ENCODE data around the gene PARVB.

The PARVB gene

DNA sequence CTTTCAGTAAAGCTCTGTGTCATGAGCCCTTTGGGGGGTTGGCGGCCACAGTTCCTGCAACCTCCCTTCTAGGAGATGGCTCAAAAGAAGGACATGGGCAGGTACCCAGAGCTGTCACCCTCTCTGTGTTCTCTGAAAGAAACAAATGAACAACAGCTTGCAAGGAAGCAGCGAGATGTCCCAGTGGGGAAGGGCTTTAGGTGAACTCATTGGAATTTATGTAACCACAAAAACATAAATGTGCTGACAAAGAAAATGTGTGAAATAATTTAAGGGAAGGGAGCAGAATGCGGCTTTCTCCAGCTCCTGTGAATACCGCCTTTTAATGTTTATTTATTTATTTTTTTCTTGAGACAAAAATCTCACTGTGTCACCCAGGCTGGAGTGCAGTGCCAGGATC lies 159.9 kb downstream of the PARVB start:
- DNase-seq (ENCODE audit: low read depth): no peak

DNA sequence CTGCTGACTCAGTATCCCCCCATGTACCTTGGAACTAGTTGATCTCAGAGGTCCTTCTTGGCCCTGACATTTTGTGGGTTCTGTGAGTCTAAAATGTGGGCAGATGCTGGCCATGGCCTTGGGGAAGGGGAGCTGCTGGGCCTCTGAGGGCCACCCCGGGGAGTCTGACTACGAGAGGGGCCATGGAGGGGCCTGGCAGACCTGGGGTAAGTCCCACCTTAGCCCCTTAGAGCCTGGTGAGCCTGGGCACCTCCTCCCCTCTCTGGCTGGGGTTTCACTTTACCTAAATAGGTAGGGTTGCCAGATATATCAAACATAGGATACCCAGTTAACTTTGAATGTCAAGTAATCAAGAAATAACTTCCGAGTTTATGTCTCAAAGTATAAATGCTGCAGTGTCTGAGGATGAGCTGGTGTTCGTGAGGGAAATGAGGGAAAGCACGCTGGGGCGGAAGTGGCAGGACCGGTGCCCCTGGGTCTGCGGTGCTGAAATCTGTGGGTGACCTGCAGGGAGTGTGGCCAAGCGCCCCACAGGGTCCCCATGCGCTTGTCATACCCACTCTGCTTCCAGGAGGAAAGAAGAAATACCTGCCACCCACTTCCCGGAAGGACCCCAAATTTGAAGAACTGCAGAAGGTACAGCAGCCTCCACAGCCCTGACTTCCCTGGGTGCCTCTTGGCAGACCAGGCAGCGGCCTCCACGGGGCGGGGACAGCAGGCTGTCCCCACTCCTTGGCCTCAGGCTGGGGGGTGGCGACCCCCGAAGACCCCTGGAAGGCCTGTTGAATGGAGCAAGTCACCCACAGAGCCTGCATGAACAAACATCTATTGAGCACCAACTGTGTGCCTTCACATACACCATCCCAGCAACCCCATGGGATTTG lies 161.4 kb downstream of the PARVB start:
- DNase-seq (ENCODE audit: low read depth): no peak

DNA sequence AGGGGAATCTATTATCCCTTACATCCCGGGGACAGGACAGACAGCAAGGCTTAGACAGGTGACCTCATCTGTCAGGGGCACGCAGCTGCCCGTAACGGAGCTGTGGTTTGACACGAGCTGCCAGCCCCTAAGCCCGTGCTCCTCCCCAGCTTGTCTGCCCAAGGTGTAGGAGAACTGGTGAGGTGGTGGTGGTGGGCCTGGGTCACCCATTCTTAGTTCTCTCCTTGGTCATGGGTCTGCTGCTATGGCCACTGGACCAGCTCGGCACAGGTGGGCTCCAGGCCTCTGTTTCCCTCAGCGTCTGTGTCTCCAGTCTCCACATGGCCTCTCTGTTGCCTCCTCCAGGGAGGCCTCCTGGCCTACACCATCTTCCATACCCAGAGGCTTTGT lies 162.0 kb downstream of the PARVB start:
- DNase-seq (ENCODE audit: low read depth): no peak

DNA sequence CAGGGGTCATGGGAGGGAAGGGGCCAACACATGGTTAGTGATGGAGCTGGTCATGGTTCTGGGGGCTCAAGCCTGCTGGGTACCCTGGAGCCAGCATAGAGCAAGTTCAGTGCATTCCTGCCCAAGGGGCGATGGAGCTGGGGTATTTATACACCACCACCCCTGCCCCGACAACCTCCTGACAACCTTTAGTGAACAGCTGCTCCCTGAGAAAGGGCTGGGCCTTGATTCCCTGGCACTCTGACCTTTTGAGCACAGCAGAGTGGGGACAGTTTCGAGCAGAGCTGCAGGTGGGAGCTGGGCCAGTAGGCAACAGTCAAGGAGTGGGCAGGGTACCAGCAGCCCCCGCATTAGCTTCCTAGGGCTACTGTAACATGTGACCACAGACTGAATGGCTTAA lies 162.6 kb downstream of the PARVB start:
- DNase-seq (ENCODE audit: low read depth): no peak

DNA sequence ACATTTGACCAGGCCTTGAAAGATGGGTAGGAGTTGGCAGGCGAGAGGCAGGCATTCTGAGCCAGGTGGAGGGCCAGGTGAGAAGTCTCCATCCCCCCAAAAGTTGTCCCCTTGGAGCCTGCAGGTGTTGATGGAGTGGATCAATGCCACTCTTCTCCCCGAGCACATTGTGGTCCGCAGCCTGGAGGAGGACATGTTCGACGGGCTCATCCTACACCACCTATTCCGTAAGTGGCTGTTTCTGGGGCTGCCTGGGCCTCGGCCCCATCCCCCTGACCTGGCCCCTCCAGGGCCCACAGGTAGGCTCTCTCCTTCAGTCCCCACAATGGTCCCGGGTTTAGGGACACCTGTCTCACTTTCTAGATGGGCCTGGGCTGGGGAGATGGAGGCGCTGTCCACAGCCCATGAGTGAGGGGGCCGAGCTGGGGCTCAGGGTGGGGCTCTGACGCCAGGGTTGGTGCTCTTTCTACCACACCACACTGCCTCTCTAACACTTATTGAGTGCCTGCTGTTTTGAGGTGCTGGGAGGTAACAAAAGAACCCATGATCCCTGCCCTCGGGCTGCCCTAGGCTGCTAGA lies 163.6 kb downstream of the PARVB start:
- DNase-seq (ENCODE audit: low read depth): no peak

DNA sequence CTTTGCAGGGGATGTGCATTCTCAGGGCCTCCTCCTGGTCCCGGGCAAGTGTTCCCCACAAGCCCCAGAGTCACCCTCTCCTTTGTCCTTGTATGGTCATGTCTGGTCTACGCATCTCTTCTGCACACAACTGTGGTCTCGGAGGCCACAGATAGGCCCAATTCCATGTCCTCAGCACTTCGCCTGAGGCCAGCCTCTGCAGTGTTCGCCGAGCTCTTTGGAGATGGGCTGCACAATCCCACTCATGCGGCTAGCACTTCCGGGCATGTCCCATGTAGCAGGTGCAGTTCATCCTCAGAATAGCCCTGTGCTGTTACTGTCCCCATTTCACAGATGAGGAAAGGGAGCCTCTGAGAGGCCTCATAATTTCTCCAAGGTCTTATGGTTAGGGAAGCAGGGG lies 164.2 kb downstream of the PARVB start:
- no peak for DNase-seq (ENCODE audit: low read depth)

DNA sequence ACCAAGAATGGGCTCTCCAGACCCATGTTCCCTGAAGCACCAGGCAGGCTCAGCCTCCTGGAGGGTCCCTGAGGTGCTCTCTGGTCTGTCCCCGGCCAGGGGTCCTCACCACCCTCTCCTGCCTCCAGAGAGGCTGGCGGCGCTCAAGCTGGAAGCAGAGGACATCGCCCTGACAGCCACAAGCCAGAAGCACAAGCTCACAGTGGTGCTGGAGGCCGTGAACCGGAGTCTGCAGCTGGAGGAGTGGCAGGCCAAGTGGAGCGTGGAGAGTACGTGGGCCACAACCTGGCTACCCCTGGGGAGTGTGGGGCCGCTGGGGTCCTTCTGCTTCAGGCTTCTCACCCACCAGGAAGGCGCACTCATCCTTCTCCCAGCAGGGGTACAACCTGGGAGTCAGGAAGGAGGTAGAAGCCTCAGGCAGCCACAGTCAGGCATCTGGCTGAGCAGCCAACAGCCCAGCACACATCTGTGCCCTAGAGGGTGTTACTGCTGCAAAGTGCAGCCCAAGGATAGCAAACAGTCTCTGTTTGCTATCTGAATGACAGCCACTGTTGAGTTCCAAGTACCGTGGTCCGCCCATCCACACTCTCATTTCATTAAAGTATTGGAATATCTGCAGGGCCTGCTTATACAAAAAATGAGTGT lies 165.0 kb downstream of the PARVB start:
- no peak for DNase-seq (ENCODE audit: low read depth)

DNA sequence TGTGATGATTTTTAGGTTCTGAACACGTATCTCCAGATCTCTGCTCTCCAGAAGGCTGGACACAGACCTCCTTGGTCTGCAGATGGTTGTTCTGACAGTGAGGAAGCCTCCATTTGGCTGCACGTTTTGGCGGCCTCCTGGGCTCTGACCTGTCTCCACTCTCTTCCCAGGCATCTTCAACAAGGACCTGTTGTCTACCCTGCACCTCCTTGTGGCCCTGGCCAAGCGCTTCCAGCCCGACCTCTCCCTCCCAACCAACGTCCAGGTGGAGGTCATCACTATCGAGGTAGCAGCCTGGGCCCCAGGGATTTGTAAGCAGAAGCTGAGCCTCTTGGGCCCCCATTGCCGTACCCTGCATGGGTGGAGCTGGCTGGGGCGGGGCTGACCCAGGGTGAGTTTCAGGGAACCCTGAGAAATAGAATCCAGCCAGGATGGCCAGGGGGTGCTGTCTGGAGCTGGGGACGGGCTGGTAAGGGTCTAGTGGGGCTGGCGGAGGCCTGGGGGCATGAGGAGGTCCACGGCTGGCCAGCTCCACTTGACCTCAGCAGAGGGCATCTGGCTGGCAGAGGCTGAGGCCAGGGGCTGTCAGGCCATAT lies 166.4 kb downstream of the PARVB start:
- no peak for DNase-seq (ENCODE audit: low read depth)

DNA sequence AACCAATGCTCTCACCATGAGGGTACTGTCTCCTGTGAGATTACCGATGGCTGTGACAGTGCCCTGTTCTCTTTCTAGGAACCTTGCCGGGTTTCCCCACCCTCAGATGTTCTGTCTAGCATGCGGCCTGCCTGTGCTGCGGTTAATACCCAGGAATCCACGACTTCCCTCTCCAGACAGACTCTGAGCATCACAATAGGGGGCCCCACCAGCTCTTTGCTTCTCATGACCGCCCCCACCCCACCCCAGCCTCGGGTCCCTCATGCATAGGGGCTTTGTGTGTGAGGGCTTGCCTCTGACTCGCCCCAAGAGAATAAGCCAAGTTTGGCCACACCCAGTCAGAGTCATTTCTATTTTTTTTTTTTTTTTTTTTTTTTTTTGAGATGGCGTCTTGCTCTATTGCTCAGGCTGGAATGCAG lies 166.9 kb downstream of the PARVB start:
- DNase-seq (ENCODE audit: low read depth): no peak

DNA sequence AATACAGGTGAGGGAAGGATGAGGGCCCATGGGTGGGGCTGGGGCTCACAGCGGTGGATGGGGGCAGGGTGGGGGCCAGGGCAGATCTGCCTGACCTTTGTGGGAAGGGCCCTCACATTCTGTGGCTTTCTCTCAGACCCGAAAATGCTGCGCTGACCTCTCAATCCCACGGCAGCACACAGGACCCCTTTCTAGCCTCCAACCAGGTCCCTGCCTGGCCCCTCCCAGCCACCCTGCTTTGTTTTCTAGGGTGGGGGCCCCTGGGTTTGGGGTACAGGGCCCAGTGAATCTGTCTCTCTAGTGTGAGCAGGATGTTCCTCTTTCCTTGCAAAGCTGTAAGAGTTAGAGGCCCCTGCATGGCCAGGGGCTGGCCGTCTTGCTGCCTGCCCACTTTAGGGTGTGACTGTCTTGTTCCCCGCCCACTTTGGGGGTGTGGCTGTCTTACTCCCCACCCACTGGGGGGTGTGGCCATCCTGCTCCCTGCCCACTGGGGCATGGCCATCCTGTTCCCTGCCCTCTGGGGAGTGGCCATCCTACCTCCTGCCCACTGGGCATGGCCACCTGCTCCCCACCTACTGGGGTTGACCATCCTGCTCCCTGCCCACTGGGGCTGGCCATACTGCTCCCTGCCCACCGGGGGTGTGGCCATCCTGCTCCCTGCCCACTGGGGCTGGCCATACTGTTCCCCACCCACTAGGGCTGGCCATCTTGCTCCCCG lies 168.2 kb downstream of the PARVB start:
- peak; percentile 10 for DNase-seq (ENCODE audit: low read depth)

DNA sequence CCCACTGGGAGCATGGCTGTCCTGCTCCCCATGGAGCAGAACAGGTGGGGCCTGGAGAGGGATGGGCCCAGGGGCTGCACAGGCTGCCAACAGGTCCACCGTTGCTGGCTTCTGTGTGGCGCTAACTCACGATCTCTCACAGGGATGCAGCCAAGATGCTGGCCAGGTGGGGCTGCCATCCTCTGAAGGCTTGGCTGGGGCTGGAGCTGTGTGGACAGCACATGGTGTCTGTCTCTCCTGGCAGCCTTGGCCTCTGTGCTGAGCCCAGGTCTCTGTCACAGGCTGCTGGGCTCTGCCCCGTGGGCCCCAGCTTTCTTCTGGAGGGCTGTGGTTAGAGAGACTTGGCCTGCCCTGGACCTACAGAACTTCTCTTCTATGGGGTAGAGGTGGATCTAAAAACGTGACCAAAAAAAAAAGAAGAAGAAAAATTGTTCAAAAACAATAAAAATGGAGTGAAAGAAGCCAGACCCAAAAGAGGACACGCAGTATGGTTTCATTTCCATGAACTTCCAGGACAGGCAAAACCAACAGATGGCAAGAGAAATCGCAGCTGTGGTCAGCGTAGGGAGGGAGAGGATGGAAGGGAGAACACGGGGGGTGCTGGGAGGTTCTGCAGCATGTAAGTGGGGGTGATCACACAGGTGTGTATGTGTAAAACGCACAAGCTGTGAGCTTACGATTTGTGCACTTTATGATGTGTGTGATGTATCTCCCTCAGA lies 168.9 kb downstream of the PARVB start:
- DNase-seq (ENCODE audit: low read depth): no peak

DNA sequence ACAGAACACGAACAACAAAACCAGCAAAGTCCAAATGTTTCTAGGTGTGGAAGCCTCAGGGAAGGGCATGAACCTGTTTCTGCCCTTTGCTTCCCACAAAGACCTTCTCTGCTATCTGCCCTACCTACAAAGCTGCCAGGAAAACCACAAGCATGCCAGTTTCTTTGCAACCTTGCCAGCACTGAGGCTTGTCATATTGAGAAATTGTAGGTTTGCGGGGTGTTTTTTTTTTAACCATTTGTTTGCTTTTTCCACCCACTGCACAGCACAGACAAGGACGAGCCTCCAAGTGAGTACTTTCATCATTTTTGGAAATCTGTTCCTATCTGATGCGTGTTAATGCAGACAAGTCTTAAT lies 169.4 kb downstream of the PARVB start:
- no peak for DNase-seq (ENCODE audit: low read depth)

DNA sequence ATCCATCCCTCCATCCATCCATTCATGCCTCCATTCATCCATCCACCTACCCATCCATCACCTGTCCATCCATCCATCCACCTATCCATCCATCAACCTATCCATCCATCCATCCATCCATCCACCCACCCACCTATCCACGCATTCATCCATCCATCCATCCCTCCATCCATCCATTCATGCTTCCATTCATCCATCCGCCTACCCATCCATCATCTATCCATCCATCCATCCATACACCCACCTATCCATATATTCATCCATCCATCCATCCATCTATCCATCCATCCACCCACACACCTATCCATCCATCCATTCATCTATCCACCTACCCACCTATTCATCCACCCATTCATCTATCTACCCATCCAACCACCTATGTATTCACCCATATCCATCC lies 170.5 kb downstream of the PARVB start:
- DNase-seq (ENCODE audit: low read depth): no peak

DNA sequence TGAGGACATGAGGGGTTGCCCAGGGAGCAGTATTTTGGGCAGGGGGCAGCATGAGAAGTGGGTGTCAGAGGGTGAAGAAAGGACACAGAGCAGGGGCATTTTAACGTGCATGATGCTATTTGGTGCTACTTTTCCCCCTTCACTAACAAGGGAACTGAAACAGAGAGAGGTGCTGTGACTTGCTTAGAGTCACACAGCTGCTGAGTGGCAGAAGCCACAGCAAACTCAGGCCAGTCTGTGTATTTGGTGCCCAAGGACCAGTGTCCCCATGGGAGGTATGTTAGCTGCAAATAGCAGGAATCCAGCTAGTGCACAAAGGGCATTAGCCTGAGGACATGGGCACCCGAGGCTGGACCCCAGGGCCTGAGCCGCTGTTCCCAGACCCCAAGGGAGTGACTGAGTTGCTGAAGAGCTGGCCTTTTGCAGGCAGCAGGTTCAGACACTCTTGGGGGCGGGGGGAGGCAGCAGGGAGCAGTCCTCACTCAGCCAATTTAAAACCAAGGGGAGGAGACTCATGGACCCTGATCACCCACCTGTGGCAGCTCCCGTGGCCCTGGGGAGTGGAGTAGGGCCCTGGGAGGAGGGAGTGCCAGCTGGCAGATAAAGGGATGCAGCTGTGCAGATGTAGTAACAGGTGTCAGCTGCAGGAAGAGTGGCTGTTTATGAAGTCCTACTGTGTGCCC lies 171.2 kb downstream of the PARVB start:
- no peak for DNase-seq (ENCODE audit: low read depth)

DNA sequence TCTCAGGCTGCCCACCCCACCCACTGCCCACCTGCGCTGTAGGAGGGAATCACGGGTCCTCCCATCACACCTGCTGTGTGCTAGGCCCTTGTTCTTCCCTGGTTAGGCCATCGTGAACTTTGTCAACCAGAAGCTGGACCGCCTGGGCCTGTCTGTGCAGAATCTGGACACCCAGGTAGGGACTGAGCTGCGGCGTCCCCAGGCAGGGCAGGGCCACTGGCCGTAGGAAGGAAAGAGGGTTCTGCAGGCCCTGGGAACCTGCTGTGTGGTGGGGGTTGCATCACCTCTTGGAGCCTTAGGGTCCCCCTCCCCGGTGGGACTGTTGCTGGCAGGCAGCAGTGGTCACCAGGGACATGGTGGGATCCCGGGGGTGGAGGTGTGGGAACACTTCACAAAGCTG lies 172.1 kb downstream of the PARVB start:
- no peak for DNase-seq (ENCODE audit: low read depth)

DNA sequence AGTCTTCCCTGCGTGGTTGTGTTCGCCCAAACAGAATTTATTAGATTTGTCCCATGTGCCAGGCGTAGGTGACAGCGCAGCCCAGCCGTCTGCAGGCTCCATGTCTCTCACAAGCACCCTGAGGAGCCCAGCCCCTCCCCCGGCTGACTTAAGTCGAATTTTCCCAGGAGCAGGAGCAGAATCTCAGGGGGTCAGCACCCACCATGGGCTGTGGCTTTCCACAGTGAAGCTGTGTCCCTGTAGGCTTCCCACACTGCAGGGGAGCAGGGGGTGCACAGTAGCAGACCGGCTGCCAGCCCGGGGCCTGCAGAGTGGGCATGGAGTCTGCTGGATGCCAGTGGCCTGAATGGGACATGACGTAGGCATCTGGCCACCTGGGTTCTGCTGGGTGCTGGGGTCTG lies 172.6 kb downstream of the PARVB start:
- no peak for DNase-seq (ENCODE audit: low read depth)

DNA sequence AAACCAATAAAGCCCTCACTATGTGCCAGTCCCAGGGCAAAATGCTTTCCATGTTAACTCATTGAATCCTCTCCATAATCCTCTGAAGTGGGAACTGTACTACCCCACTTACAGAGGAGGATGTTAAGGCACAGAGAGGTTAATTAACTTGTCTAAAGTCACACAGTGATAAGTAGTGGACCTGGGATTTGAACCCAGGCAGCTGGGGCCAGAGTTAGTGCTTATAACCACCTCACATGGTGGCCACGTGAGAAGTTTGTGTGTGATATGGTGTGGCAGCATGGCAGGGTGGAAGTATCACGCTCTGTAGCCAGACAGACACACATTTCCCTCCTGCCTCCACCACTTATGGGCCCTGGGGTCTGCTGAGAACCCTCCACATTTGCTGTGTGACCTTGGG lies 173.2 kb downstream of the PARVB start:
- no peak for DNase-seq (ENCODE audit: low read depth)

DNA sequence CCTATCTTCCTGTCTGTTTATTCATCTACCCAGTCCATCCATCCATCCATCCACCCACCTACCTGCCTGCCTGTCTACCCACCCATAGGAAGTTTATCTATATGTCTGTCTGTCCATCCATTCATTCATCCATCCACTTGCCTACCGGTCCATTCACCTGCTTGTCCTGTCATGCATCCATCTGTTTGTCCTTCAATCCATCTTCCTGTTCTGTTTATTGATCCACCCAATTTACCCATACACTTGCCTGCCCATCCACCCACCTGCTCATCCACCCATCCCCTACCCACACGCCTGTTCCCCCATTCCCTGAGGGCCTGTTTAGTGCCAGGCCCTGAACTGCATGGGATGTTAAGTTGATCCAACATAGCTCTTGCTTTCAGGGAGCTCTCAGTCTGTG lies 175.1 kb downstream of the PARVB start:
- DNase-seq (ENCODE audit: low read depth): no peak

DNA sequence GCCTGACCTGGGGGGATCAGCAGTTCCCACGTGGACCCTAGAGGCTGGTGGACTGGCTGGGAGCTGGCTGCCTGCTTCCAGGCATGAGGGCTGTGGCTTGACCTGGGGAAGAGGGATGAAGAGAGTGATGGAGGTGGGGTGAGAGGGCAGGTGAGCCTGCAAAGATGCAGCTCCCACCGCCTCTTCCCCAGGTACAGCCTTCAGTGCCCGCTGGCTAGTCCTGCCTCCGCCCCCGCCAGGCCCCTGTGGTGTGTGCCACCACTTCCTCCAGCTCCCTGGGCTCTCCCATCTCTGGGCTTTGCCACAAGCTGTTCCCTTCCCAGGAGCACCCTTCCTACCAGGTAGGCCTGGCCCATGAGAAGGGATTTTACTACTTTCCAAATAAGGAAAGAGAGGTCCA lies 175.8 kb downstream of the PARVB start:
- no peak for DNase-seq (ENCODE audit: low read depth)

DNA sequence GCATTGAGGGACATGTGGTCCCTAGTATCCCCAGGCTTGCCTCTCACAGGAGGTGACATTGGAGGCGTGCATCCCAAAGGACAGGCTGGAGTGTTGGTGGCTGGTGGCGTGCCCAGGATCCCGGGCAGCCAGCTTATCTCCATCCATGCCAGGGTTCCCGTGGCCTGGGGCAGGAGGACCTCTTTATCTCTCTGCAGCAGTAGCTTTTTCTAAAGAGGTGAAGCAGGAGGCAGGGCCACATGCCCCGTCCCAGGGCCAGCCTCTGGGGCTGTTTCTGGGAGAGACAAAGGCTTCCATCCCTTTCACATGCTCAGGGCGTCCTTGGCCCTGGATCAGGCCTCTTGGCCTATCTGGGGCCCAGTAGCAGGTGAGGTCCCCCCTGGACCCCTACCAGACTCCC lies 176.3 kb downstream of the PARVB start:
- DNase-seq (ENCODE audit: low read depth): no peak

DNA sequence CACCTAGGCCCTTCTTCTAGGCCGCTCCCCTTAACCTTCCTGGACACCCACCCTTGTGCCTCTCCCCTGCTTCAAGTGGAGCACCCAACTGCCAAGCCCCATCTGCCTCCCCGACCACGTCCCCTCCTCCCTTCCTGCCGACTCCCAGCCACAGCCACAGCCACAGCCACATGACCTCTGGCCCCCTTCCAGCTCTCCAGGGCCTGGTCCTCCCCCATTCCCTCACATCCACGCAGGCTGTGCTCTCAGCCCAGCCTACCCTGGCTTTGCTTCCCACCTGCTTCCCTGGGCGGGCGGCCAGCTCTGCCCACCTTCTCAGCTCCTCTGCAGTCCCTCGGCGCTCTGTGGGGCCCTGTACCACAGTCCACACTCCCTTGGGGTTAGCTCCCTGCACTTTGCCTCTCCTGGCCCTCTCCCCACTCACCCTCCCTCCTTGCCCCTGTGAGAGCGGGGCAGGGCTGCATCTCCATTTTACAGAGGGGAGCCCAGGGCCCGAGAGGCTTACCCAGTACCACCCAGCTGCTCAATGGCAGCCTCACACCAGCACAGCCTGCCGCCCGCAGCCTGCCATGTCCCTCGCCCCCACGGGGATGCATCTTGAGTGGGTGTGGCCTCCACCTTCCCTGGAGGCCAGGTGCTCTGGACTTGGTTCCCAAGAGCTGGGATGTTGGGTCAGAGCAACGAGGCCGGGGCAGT lies 176.9 kb downstream of the PARVB start:
- DNase-seq (ENCODE audit: low read depth): no peak
